AG20443 (cell line): ENCODE data around the gene BBS9.
"Not testable (repeated sequence)": the region's sequence is repeated elsewhere in the genome, so short reads cannot be mapped to it uniquely, and the experiment has no call there.

ENCODE experiments used
- DNase-seq: peaks from one replicate; pipeline ENCODE4 v3.0.0; 2012; ENCODE audit warnings: low spot score, mixed read lengths

Gene BBS9

GRCh38 chr7:33196221-33196620 is 66.9 kb downstream of the BBS9 start:
- DNase-seq = no peak

GRCh38 chr7:33200282-33200681 is 70.9 kb downstream of the BBS9 start:
- DNase-seq = no peak

- no peak for DNase-seq
Measured at GRCh38 chr7:33201821-33202220, 72.5 kb downstream of the BBS9 start.

- no peak for DNase-seq
Measured at GRCh38 chr7:33210958-33211357, 81.6 kb downstream of the BBS9 start.

GRCh38 chr7:33212144-33212543 is 82.8 kb downstream of the BBS9 start:
- no peak for DNase-seq

GRCh38 chr7:33215992-33216391 is 86.6 kb downstream of the BBS9 start:
- no peak for DNase-seq

GRCh38 chr7:33217595-33217994 is 88.2 kb downstream of the BBS9 start:
- no peak for DNase-seq

- DNase-seq = not testable (repeated sequence)
Measured at GRCh38 chr7:33218841-33219535, 89.6 kb downstream of the BBS9 start.

GRCh38 chr7:33220231-33220630 is 90.9 kb downstream of the BBS9 start:
- no peak for DNase-seq

- DNase-seq = no peak
Measured at GRCh38 chr7:33221390-33221789, 92.0 kb downstream of the BBS9 start.

- DNase-seq = no peak
Measured at GRCh38 chr7:33232632-33233145, 103.3 kb downstream of the BBS9 start.

- no peak for DNase-seq
Measured at GRCh38 chr7:33233659-33234058, 104.3 kb downstream of the BBS9 start.

GRCh38 chr7:33237036-33237435 is 107.7 kb downstream of the BBS9 start:
- no peak for DNase-seq

- peak; percentile 66 for DNase-seq
Measured at GRCh38 chr7:33243319-33243881, 114.0 kb downstream of the BBS9 start.

GRCh38 chr7:33248671-33249070 is 119.3 kb downstream of the BBS9 start:
- DNase-seq = no peak

GRCh38 chr7:33250421-33250871 is 121.1 kb downstream of the BBS9 start:
- DNase-seq = peak; percentile 61

GRCh38 chr7:33251301-33251700 is 121.9 kb downstream of the BBS9 start:
- no peak for DNase-seq

GRCh38 chr7:33258491-33258951 is 129.2 kb downstream of the BBS9 start:
- DNase-seq = peak; percentile 31

- DNase-seq = no peak
Measured at GRCh38 chr7:33261585-33261984, 132.2 kb downstream of the BBS9 start.

- no peak for DNase-seq
Measured at GRCh38 chr7:33262476-33262875, 133.1 kb downstream of the BBS9 start.

GRCh38 chr7:33271839-33272371 is 142.5 kb downstream of the BBS9 start:
- not testable (repeated sequence) for DNase-seq

GRCh38 chr7:33273356-33273755 is 144.0 kb downstream of the BBS9 start:
- DNase-seq = no peak

- DNase-seq = no peak
Measured at GRCh38 chr7:33276325-33276724, 147.0 kb downstream of the BBS9 start.
